NCI-H1436 treated with DMSO at 0.1 percent for 48 hours (cell line): Measurements from ENCODE around the gene FAM120B.

Source experiments
- DNase-seq: peaks from one replicate; lab custom pipeline; 2025; lab: John Stamatoyannopoulos, UW

The FAM120B gene

DNA sequence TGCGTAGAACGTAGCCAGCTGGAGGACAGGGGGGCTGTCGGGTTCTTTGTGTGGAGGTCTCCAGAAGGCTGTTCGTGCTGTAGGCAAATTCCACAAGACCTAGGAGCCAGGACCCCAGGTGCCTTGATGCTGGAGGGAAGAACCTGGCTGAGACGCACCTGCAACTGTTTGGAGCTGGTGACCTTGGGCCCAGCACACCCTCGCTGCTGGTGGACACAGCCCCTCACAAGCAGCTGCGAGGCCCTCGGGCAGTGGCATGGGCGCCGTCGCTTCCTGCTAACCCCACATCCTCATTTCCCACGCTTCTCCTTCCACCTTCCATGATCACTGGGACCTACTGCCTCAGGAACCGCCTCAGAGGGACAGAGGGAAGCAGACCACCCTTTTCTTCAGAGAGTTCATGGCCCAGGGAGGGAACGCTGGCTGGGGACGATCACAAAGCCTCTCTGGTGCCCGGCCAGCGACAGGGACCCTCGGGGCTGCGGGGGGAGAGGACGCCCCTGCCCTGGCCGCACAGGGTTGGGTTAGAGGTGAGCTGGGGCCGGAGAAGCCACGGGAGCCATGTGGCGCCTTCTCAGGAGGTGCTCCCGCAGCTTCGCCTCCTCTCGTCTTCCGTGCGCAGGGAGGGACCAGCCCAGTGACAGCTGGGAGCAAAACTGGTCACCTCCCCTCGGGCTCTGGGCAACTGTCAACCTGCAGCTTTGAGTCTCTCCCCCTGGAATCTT is 34.1 kb upstream of the FAM120B start:
- DNase-seq, result no peak

DNA sequence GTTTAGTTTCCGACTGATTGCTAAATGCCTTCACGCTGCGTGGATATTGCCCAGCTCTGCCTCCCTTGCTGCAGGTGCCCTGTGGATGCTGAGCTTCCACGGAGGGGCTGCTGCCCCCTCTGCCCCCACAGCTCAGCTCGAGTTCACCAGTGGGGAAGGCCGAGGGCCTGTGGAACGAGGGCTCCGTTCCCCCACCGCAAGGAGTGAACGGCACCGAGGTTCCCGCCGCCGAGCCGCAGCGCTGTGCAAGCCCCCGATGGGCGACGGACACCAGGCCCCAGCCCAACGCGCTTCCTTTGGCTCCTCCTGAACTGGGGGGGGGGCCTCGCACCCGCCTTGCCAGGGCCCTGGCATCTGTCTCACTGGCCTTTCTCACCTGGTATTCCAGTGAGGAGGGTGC is 33.4 kb upstream of the FAM120B start:
- DNase-seq, result no peak

- DNase-seq, result no peak
Observed at GRCh38 chr6:170273681-170274080, 32.9 kb upstream of the FAM120B start.

DNA sequence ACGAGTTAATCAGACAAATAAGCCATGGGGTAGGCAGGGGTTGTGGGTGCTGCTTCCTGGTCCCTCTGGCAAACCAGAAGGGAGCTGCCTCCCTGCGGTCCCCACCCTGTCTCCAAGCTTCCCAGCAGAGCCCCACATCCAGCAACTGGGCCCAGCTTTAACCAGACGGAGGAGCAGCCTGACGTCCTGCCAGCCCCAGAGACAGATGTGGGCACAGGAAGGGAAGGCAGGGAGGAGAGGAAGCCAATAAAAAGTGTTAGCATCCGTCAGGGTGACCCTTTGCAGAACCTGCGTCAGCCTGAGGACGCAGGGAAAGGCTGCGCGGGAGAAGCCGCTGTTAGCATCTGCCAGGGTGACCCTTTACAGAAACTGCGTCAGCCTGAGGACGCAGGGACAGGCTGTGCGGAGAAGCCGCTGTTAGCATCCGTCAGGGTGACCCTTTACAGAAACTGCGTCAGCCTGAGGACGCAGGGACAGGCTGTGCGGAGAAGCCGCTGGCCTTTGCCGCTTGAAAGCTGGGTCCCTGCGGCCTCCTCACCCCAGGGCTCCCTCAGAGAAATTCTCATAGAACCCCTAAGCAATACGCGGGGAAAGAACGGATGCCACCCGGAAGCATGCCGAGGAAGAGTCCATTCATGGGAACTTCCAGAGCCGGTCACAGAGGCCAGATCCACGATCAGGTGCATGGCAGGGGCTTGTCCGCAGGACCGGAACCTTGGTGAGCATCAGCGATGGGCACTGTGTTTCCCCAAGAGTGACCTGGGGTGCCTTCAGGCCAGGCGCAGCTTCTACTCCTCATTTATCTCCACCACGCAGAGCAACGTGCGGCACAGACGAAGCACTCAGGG is 31.6 kb upstream of the FAM120B start:
- DNase-seq, result no peak

GRCh38 chr6:170276369-170277057 is 30.0 kb upstream of the FAM120B start:
- no peak for DNase-seq

GRCh38 chr6:170277893-170278742 is 28.4 kb upstream of the FAM120B start:
- DNase-seq, result no peak

GRCh38 chr6:170278743-170279094 is 27.8 kb upstream of the FAM120B start:
- no peak for DNase-seq

- DNase-seq, result no peak
Observed at GRCh38 chr6:170279426-170279825, 27.1 kb upstream of the FAM120B start.

GRCh38 chr6:170279977-170280688 is 26.4 kb upstream of the FAM120B start:
- DNase-seq, result peak; percentile 82

DNA sequence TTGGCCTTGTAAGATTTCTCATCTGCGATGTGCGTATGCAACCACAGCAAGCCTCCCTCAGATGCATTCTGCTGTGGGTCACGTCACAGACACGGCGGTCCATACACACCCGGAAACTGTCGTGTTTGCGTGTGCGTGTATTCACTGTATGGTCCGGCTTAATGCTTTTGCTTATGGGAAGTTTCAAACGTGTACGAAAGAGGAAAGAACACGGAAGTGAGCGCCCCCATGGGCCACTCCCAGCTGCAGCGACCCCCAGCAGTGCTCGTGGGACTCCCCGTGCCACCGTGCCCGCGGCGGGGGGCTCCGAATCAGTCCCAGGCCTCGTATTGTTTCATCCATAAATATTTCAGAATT is 25.9 kb upstream of the FAM120B start:
- DNase-seq, result no peak

DNA sequence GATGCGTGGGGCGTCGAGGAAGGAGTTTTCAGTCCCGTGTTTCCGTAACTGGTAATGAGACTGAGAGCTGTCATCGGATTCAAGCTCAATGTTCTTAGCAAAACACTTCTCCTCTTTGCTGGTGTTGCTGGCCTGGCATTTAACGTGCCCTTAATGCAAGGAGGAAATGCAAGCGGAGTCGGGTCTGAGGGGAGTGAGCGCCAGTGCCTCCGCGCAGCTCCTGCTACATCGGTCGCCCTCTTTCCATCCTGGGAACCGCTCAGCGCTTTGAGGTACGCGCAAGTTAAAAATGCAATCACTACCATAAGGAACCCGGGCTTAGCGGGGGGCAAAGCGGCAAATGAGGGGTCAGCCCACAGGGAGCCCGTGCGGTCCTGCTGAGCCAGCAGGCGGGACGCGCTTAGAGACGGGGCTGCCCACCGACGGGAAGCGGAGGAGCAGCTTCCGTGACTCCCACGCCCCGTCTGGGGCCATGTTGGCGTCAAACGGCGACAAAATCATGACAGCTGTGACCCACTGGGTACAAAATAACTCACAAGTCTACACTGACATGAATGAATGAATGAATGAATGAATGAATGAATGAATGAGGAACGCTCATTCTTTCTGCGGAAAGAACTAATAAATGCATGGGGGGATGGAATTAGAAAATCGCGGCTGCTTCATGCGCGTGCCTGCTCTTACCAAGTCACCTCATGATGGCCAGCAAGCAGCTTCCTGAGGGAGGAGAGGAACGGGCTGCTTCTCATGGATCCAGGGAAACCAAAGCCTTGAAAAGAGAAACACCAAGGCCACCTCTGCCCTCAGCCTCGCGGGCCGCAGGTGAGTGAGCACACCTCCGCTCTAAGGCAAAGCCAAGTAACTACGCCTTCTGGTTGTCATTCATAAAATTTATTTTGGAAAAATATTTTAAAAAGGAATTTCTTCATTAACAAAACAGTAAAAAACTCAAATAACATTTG is 24.9 kb upstream of the FAM120B start:
- no peak for DNase-seq

GRCh38 chr6:170282512-170283158 is 23.9 kb upstream of the FAM120B start:
- DNase-seq, result no peak

DNA sequence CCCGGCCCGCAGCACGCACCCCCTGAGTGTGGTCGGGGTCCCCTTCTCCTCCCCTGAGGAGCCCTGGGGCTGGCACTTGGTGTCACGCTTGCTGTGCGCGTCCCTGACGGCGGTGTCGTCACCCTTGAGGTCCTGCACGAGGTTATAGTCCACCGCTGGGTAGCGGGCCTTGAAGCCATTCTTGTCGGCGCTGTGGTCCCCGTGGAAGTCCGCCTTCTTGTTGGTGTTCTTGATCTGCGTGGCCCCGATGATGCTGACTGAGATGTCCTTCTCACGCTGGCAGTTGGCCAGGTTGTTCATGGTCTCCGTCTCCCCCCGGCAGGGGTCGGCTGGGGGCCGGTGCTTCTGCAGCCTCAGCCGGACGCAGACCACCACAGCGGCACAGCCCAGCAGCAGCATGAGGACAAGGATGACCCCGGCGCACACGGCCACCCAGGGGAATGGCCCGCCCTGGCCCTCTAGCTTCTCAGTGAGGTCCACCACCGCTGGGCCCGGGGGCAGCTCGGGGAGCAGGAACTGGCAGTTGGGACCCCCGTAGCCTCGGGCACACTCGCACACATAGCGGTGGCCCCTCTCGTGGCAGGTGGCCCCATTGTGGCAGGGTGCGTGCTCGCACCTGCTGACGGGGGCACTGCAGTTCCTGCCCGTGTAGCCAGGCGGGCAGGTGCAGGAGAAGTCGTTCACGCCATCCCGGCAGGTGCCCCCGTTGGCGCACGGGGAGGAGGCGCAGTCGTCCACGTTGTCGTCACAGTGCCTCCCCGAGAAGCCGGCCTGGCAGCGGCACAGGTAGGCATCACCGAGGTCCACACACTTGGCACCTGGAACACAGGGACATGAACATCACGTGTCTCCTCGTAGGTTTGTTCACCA is 23.1 kb upstream of the FAM120B start:
- no peak for DNase-seq

DNA sequence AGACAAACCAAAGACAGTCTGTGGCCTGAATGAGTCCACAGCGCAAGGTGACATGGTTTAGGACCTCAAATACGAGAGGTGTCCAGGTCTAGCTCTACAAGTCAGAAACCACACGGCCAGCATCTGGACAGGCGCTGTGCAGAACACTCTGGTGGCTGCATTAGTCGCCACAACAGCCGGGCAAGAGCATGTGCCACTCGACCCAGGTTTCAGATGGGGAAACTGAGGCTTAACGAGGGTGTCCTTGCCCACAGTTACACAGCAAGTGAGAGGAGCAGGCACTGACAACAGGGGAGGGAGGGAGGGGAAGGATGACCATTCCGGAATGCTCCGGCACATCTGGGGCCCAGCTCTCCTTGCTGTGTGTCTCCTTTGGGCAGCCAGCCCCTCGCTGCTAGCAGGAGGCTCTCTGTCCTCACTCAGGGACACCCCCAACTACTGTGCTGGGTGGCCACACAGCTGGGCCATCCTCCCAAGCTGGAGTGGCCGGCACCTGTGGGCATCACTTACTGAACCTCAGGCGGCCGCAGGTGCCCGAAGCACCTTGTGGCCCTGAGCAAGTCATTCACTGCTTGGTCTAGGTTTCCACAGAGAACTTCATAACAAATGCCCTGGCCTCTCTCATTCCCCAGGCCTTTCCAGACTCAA is 22.3 kb upstream of the FAM120B start:
- DNase-seq, result no peak

DNA sequence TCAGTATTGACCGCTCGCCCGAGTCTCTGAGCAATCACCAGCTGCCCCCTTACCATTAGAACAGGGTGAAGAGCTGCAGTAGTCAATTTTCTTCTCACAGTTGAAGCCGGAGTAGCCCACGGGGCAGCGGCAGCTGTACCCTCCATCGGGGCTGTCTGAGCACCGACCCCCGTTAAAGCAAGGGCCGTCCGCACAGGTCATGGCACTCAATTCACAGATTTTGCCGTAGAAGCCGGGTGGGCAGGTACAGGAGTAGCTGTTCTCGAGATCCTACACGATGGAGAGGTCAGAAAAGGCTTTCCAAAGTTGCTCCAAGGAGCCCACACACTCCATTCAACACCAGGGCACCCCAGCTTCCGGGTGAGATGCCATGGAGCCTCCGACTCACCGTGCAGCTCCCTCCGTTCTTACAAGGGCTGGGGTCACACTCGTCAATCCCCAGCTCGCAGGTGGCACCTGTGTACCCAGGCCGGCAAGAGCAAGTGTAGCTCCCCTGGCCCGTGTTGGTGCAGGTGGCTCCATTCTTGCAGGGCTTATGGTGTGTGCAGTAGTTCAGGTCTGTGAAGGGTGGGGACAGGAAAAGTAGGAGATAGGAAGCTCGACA is 21.6 kb upstream of the FAM120B start:
- no peak for DNase-seq

GRCh38 chr6:170285482-170285881 is 21.1 kb upstream of the FAM120B start:
- no peak for DNase-seq

DNA sequence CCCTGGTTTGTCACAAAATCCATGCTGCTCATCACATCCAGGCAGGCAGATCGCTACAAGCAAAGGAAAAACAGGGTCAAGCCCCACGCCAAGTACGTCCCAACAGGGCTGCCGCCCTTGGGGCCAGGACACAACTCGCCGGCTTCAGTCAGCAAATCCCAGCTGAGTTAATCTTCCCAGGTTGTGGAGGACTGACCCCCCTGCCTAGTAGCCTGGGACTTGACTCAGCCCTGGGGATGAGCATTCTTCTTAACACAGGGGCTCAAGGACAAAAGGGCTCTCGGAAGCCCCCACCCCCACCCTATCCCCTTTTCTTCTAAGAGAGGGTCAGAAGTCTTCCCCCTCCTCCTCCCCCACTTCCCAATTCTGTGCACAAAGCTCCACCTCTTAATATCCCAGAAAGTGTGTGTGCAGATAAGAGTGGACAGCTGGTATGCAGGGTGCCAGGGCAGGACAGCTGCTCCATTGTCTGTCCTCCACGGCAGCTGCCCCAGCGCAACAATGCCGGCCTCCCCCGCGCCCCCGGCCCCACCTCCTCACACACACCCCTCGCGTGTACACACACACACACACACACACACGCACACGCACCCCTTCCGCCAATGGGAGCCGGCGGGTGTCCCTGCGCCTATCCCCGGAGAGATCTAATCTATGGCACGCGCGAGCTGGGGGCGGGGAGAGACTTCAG is 20.2 kb upstream of the FAM120B start:
- DNase-seq, result no peak
